Karpas-422 (cell line): ENCODE results near the gene DMRT2. TPM values are rescaled to one million over a fixed set of nuclear protein-coding genes. Genes with fewer than 3 reads are reported as not detected.

Experiments used
- DNase-seq: peaks from one replicate; pipeline ENCODE4 v3.0.0-alpha.2; 2015
- H2AFZ ChIP-seq: fragments of 200-600 bp; sonication (generic); 2 replicates; pipeline ENCODE4 v1.6.1; 2014; ENCODE audit warnings: antibody characterized with exemption, low read length, mixed read lengths
- H3K27ac ChIP-seq: fragments of 200-600 bp; sonication (generic); 2 replicates; pipeline ENCODE4 v1.5.1; 2014; ENCODE audit warnings: mild to moderate bottlenecking, low read length, moderate library complexity
- H3K27me3 ChIP-seq: fragments of 200-600 bp; sonication (generic); 2 replicates; pipeline ENCODE4 v1.6.1; 2014; ENCODE audit warnings: low read length, mixed read lengths
- H3K36me3 ChIP-seq: fragments of 200-600 bp; sonication (generic); 2 replicates; pipeline ENCODE4 v1.6.1; 2014; ENCODE audit warnings: low read length, mixed read lengths; ENCODE audit not compliant: insufficient read depth
- H3K4me1 ChIP-seq: fragments of 200-600 bp; sonication (generic); 2 replicates; pipeline ENCODE4 v1.6.1; 2014; ENCODE audit warnings: mild to moderate bottlenecking, low read length, mixed read lengths
- H3K4me2 ChIP-seq: fragments of 200-600 bp; sonication (generic); 2 replicates; pipeline ENCODE4 v1.6.1; 2014; ENCODE audit warnings: low read length, low read depth, mild to moderate bottlenecking; ENCODE audit not compliant: poor library complexity, severe bottlenecking
- H3K4me3 ChIP-seq: fragments of 200-600 bp; sonication (generic); 2 replicates; pipeline ENCODE4 v1.5.1; 2014; ENCODE audit warnings: mild to moderate bottlenecking, antibody characterized with exemption, low read length, mixed read lengths
- H3K79me2 ChIP-seq: fragments of 200-600 bp; sonication (generic); 2 replicates; pipeline ENCODE4 v1.6.1; 2014; ENCODE audit warnings: mild to moderate bottlenecking, low read length, mixed read lengths
- H3K9ac ChIP-seq: fragments of 200-600 bp; sonication (generic); 2 replicates; pipeline ENCODE4 v1.6.0; 2014; ENCODE audit warnings: low read length
- H3K9me2 ChIP-seq: fragments of 200-600 bp; sonication (generic), shearing (Covaris generic); replicated peaks from 2 replicates; pipeline ENCODE4 v1.6.0; 2014; ENCODE audit warnings: mild to moderate bottlenecking, low read length, moderate library complexity; ENCODE audit not compliant: insufficient read depth
- H3K9me3 ChIP-seq: fragments of 300-700, 200-600 bp; sonication (generic); 2 replicates; pipeline ENCODE4 v1.6.1; 2014; ENCODE audit warnings: low read length, mixed read lengths
- H4K20me1 ChIP-seq: fragments of 200-600 bp; sonication (generic); 2 replicates; pipeline ENCODE4 v1.6.1; 2014; ENCODE audit warnings: mild to moderate bottlenecking, antibody characterized with exemption, low read length, low read depth; ENCODE audit not compliant: insufficient read depth
- total RNA-seq: library from RNA; depleted of rRNA; stranded (reverse); fragments of >200 nt; shearing (Covaris generic); gene quantifications from 2 replicates; pipeline ENCODE4 v1.2.3, GENCODE V29; 2014; ENCODE audit warnings: low replicate concordance

Gene DMRT2
- total RNA-seq, 1 experiment from 2014 or later: not detected

DNA sequence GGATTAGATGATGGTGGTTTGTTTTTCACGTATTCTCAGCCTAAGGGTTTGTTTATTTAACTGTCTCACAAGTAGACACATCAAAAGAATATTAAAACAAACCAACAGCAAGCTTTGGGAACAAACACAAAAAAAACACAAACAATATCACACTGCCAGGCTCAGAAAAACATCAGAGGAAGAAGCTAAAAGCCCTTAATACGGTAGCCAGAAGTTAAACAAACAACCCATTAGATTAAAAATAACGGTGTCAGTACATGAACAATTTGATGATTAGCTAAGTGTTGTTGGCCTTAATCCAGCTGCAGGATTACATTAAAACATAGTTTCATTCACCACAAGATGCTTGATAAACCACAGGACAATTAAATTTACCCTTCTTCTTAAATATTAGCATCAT is 15.9 kb upstream of the DMRT2 start:
- no peak overlapping the region for H3K4me2 ChIP-seq
- H3K79me2 ChIP-seq: no peaks in the 10 kb centered on the region
- H3K9me3 ChIP-seq: no peaks in the 10 kb centered on the region
- no peaks in the 10 kb centered on the region for H4K20me1 ChIP-seq
- H3K9ac ChIP-seq: no peak overlapping the region
- H3K4me3 ChIP-seq: no peak overlapping the region
- no peaks in the 10 kb centered on the region for H3K27me3 ChIP-seq
- no peaks in the 10 kb centered on the region for H3K4me1 ChIP-seq
- no peaks in the 10 kb centered on the region for H3K36me3 ChIP-seq
- H3K9me2 ChIP-seq: no peaks in the 10 kb centered on the region
- H3K27ac ChIP-seq: no peak overlapping the region
- H2AFZ ChIP-seq: no peak overlapping the region
- DNase-seq: no peak

DNA sequence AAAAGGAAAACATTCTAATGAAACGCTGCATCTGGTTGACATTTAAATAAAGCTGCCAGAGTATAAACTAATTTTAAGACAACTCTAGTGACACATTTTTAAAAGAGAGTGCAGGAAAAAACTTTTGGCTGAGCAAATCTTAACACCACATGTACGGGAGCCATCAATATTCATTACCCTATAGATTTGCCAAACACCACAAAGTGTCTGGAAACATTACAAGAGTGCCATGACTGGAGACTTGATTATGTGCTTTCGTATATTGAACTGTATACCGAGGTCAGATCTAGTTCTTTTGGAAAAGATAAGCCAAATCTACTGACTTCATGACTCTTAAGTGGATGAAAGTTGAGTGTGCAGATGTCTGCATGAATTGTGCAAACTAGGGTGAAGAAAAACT is 10.6 kb upstream of the DMRT2 start:
- H3K9me2 ChIP-seq: no peaks in the 10 kb centered on the region
- H3K36me3 ChIP-seq: no peaks in the 10 kb centered on the region
- DNase-seq: no peak
- no peaks in the 10 kb centered on the region for H3K9me3 ChIP-seq
- H3K27ac ChIP-seq: no peak overlapping the region
- H3K4me1 ChIP-seq: no peaks in the 10 kb centered on the region
- H4K20me1 ChIP-seq: no peaks in the 10 kb centered on the region
- no peak overlapping the region for H2AFZ ChIP-seq
- no peaks in the 10 kb centered on the region for H3K79me2 ChIP-seq
- H3K9ac ChIP-seq: no peak overlapping the region
- H3K27me3 ChIP-seq: no peaks in the 10 kb centered on the region
- no peak overlapping the region for H3K4me2 ChIP-seq
- H3K4me3 ChIP-seq: no peak overlapping the region

DNA sequence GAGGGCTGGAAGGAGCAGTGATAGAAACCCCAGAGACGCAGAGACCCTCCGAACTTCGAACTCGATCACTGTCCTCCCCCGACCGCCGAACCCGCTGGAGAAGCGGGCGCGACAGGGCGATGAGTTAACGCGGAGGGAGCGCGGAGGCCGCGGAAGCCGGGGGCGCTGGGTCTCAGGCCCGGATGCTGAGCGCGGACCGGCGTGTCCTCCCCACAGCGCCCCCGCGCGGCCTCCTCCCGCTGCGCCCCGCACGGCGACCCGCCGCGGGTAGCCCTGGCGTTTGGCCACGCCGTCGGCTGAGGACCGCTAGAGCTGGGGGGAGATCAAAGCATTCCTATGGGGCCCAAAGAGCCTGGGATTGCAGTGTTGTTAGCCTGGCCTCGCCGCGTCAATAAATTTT is 7.7 kb upstream of the DMRT2 start:
- H3K4me3 ChIP-seq: no peak overlapping the region
- H3K9me2 ChIP-seq: no peaks in the 10 kb centered on the region
- H3K4me1 ChIP-seq: no peaks in the 10 kb centered on the region
- H4K20me1 ChIP-seq: no peaks in the 10 kb centered on the region
- H3K79me2 ChIP-seq: no peaks in the 10 kb centered on the region
- DNase-seq: no peak
- H3K9me3 ChIP-seq: no peaks in the 10 kb centered on the region
- H3K36me3 ChIP-seq: no peaks in the 10 kb centered on the region
- H3K27me3 ChIP-seq: no peaks in the 10 kb centered on the region
- H3K4me2 ChIP-seq: no peak overlapping the region
- H3K27ac ChIP-seq: no peak overlapping the region
- H3K9ac ChIP-seq: no peak overlapping the region
- no peak overlapping the region for H2AFZ ChIP-seq

DNA sequence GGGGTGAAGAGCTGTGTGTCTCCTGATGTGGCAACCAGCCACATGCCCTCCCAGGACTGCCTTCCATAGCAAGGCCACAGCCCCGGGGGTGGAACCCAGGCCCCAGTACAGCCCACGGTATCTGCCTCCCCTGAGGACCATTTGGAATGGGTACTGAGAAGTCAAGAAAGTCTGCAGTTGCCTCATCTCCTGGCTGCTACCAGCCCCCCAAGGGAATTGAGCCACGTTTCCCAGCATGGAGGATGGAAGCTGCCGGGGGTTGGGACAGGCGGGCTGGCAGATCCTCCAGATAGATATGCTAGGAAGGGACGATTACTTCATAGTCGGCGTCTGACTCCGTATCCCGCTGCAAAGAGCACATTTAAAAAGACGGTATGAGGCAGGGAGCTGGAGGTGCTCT is 5.5 kb upstream of the DMRT2 start:
- Histone ChIP-seq H3K4me2 (no peak overlapping the region), H3K36me3 (no peaks in the 10 kb centered on the region), H3K79me2 (no peaks in the 10 kb centered on the region), H3K9me3 (no peaks in the 10 kb centered on the region), H3K27ac (no peak overlapping the region), H3K9me2 (no peaks in the 10 kb centered on the region), H3K4me3 (no peak overlapping the region), H3K9ac (no peak overlapping the region), H3K4me1 (no peaks in the 10 kb centered on the region), H4K20me1 (no peaks in the 10 kb centered on the region), H3K27me3 (no peaks in the 10 kb centered on the region), H2AFZ (no peak overlapping the region)
- DNase-seq: no peak

GRCh38 chr9:1046639-1047572 is 3.3 kb upstream of the DMRT2 start:
- no peak overlapping the region for H3K4me3 ChIP-seq
- H3K4me2 ChIP-seq: no peak overlapping the region
- no peaks in the 10 kb centered on the region for H3K36me3 ChIP-seq
- no peaks in the 10 kb centered on the region for H3K4me1 ChIP-seq
- H3K9me3 ChIP-seq: no peaks in the 10 kb centered on the region
- H4K20me1 ChIP-seq: no peaks in the 10 kb centered on the region
- no peak overlapping the region for H3K9ac ChIP-seq
- H3K9me2 ChIP-seq: no peaks in the 10 kb centered on the region
- H3K79me2 ChIP-seq: no peaks in the 10 kb centered on the region
- no peaks in the 10 kb centered on the region for H3K27me3 ChIP-seq
- H2AFZ ChIP-seq: no peak overlapping the region
- DNase-seq: no peak
- no peak overlapping the region for H3K27ac ChIP-seq

DNA sequence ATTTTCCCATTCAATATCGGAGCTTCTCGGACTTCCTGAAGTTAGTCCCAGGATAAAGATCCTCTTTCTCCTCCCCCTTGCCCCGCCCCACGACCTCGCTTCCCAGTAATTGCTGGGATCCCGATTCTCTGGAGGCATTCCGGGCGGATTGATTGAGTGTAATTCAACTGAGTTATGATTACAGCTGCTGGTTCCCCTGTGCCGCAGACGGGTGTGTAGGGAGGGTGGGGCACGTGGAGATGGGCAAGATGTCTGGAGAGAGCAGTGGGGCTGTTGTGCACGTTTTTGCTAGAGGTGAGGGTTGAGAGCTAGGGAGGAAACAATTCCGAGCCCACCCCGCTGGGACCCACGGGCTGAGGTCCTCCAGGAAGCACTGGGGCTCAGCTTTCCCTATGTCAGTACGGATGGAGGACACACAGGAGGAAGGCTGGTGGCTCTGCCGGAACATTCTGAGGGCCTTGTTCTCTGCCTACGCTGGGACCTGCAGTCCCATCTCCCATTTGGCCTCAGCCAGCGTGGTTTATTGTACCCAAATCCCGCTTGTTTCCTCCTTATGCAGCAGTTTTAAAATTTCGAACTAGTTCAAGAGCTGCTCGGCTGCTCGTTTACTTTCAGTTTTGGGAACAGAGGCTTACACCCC is 2.4 kb upstream of the DMRT2 start:
- Histone ChIP-seq H3K9me3 (no peaks in the 10 kb centered on the region), H3K27ac (no peak overlapping the region), H3K4me1 (no peaks in the 10 kb centered on the region), H3K9me2 (no peaks in the 10 kb centered on the region), H3K9ac (no peak overlapping the region), H3K79me2 (no peaks in the 10 kb centered on the region), H3K36me3 (no peaks in the 10 kb centered on the region), H4K20me1 (no peaks in the 10 kb centered on the region), H3K27me3 (no peaks in the 10 kb centered on the region), H3K4me3 (peak overlapping the region; percentile 25; the same call in 1 of the 2 replicates), H2AFZ (no peak overlapping the region), H3K4me2 (peak overlapping the region; percentile 26)
- DNase-seq: no peak

DNA sequence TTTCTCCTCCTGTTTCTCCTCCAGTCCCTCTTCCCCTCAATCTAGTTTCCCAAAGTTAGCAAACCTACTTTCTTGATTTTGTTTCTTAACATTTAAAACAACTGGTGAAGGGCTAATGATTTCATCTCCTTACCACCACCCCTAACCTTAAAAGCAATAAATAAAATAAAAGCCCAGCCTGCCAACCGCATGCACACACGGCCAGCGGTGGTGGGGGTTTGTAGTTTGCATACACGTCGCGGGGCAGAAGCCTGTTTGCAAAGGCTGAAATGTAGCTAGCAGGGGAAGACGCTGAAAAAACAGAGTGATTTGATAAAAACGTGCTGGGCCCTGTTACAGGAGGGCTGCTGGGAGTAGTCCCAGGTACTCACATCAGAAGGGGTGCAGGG is 1.9 kb upstream of the DMRT2 start:
- no peak for DNase-seq

DNA sequence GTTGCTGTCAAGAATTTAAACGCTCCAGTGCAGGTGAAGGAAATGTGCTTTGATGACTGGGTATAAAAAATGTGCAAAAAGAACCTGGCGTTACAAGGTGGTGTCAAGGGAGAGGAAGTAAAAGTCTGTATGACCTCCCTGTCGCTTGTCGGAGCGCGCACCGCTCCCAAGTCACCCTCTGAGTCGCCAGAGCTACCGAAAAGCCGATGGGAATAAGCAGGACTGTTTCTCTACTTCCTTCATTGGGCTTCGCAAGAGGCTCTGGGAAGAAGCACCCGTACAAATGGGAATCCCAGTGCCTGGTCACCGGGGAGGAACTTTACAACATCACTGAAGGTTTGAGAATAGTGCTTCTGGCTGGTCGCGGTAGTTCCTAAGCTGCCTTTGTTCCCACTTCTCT is 1.3 kb upstream of the DMRT2 start:
- Histone ChIP-seq H3K27ac (no peak overlapping the region), H3K79me2 (no peaks in the 10 kb centered on the region), H3K9me2 (no peaks in the 10 kb centered on the region), H3K4me3 (no peak overlapping the region), H3K36me3 (no peaks in the 10 kb centered on the region), H3K4me1 (no peaks in the 10 kb centered on the region), H3K4me2 (no peak overlapping the region), H3K27me3 (no peaks in the 10 kb centered on the region), H2AFZ (no peak overlapping the region), H3K9me3 (no peaks in the 10 kb centered on the region), H4K20me1 (no peaks in the 10 kb centered on the region), H3K9ac (no peak overlapping the region)
- DNase-seq: peak; percentile 11

More for the DNA sequence above, 1.9 kb upstream of the DMRT2 start:
- no peak overlapping the region for H3K9ac ChIP-seq
- peak overlapping the region; percentile 25; the same call in 1 of the 2 replicates for H3K4me3 ChIP-seq
- H3K4me2 ChIP-seq: peak overlapping the region; percentile 26
- no peaks in the 10 kb centered on the region for H3K9me2 ChIP-seq
- H3K9me3 ChIP-seq: no peaks in the 10 kb centered on the region
- H3K36me3 ChIP-seq: no peaks in the 10 kb centered on the region
- H3K4me1 ChIP-seq: no peaks in the 10 kb centered on the region
- no peaks in the 10 kb centered on the region for H4K20me1 ChIP-seq
- no peak overlapping the region for H2AFZ ChIP-seq
- no peaks in the 10 kb centered on the region for H3K79me2 ChIP-seq
- H3K27ac ChIP-seq: no peak overlapping the region
- H3K27me3 ChIP-seq: no peaks in the 10 kb centered on the region
